A673 (cell line): ENCODE measurements around the gene SCUBE2. TPM values are rescaled to one million over a fixed set of nuclear protein-coding genes. Genes with fewer than 3 reads are reported as not detected.

ENCODE experiments used
- BruUV-seq: library from RNA; stranded (reverse); fragments of 400-500 nt; replicated peaks from 2 replicates; lab custom pipeline; 2021; lab: Mats Ljungman, UMichigan
- CTCF ChIA-PET: fragments of 300-600 bp; sonication (Branson Sonifier 250); formaldehyde crosslinking; loops from one replicate; lab custom pipeline; 2022; ENCODE audit warnings: antibody characterized with exemption; lab: Charles Lee
- POLR2A ChIA-PET: fragments of 300-600 bp; sonication (Branson Sonifier 250); formaldehyde crosslinking; loops from one replicate; lab custom pipeline; 2022; ENCODE audit warnings: antibody characterized with exemption; ENCODE audit not compliant: low non-redundant PET; lab: Charles Lee
- DNase-seq: peaks from one replicate; pipeline ENCODE4 v3.0.0-alpha.2; 2015; ENCODE audit warnings: low spot score
- H3K27ac ChIP-seq: fragments of 200-600 bp; sonication (generic); 2 replicates; pipeline ENCODE4 v1.5.1; 2016; ENCODE audit warnings: mixed run types, low read depth, mild to moderate bottlenecking, mixed read lengths, antibody characterized with exemption, low read length; ENCODE audit not compliant: poor library complexity, severe bottlenecking
- H3K27me3 ChIP-seq: fragments of 200-600 bp; sonication (generic); replicated peaks from 2 replicates; pipeline ENCODE4 v1.6.1; 2017; ENCODE audit warnings: mixed run types, low read depth, mild to moderate bottlenecking, mixed read lengths, antibody characterized with exemption, low read length; ENCODE audit not compliant: insufficient read depth, poor library complexity
- H3K36me3 ChIP-seq: fragments of 200-600 bp; sonication (generic); 2 replicates; pipeline ENCODE4 v1.6.1; 2016; ENCODE audit warnings: mixed run types, mild to moderate bottlenecking, mixed read lengths, antibody characterized with exemption, low read length; ENCODE audit not compliant: insufficient read depth, poor library complexity, severe bottlenecking
- H3K4me1 ChIP-seq: fragments of 200-600 bp; sonication (generic); 2 replicates; pipeline ENCODE4 v1.6.1; 2017; ENCODE audit warnings: mixed run types, mild to moderate bottlenecking, mixed read lengths, antibody characterized with exemption, low read length; ENCODE audit not compliant: insufficient read depth, poor library complexity, severe bottlenecking
- H3K4me3 ChIP-seq: fragments of 200-600 bp; sonication (generic); 2 replicates; pipeline ENCODE4 v1.5.1; 2016; ENCODE audit warnings: low read depth, mixed run types, mild to moderate bottlenecking, mixed read lengths, low read length; ENCODE audit not compliant: poor library complexity, severe bottlenecking
- H3K9me3 ChIP-seq: fragments of 200-600 bp; sonication (generic); 2 replicates; pipeline ENCODE4 v1.6.1; 2016; ENCODE audit warnings: mixed run types, low read depth, mild to moderate bottlenecking, mixed read lengths, antibody characterized with exemption, low read length; ENCODE audit not compliant: poor library complexity, severe bottlenecking
- EZH2 ChIP-seq: fragments of 200-600 bp; sonication (generic); IDR thresholded peaks from 2 replicates; pipeline ENCODE4 v1.6.1; 2017; ENCODE audit warnings: borderline replicate concordance, low read depth, mild to moderate bottlenecking, mixed read lengths, antibody characterized with exemption, low read length; ENCODE audit not compliant: poor library complexity, severe bottlenecking
- intact Hi-C: fragments of 100-400 bp; cut with micrococcal nuclease; formaldehyde crosslinking; loops from one replicate; pipeline ENCODE4 v1.10.0; 2022; ENCODE audit not compliant: unreplicated experiment
- total RNA-seq: library from RNA; stranded (reverse); gene quantifications from 2 replicates; pipeline ENCODE4 v1.2.3, GENCODE V29; 2021
- TF ChIP-seq, protein P1 (sequence below): fragments of 300-800, 200-600 bp; sonication (generic); conservative IDR thresholded peaks from 2 replicates; pipeline ENCODE4 v1.5.1; 2017; ENCODE audit warnings: low read depth, mild to moderate bottlenecking, antibody characterized with exemption, low read length, moderate library complexity, mixed read lengths

SCUBE2 gene
- total RNA-seq, 1 experiment from 2014 or later, result 1.4 TPM

DNA sequence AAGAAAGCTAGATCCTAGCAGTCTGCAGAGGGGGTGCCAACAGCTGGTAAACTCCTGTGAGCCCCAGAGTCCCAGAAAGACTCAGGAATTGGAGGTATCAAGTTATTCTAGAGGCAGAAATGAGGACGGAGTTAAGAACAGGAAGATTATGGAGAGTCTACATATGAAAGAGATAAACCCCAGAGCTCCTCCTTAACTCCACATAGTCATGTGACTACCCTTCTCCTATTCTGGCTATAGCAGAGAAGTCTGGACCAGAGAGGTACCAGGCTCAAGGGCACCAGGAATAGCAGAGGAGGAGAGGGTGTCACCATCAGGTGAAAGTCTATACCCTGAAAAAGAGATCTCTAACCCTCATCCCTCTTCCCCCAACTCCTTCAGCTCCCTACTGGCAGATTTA lies 29.6 kb downstream of the SCUBE2 start:
- no TSS peak for BruUV-seq
- Histone ChIP-seq H3K36me3 (no peaks in the 10 kb centered on the region), H3K4me3 (no peak overlapping the region), H3K27me3 (peaks cover 3% of the 10 kb centered on the region), H3K4me1 (no peaks in the 10 kb centered on the region), H3K9me3 (no peaks in the 10 kb centered on the region), H3K27ac (no peak overlapping the region)
- TF ChIP-seq, protein P1, sequence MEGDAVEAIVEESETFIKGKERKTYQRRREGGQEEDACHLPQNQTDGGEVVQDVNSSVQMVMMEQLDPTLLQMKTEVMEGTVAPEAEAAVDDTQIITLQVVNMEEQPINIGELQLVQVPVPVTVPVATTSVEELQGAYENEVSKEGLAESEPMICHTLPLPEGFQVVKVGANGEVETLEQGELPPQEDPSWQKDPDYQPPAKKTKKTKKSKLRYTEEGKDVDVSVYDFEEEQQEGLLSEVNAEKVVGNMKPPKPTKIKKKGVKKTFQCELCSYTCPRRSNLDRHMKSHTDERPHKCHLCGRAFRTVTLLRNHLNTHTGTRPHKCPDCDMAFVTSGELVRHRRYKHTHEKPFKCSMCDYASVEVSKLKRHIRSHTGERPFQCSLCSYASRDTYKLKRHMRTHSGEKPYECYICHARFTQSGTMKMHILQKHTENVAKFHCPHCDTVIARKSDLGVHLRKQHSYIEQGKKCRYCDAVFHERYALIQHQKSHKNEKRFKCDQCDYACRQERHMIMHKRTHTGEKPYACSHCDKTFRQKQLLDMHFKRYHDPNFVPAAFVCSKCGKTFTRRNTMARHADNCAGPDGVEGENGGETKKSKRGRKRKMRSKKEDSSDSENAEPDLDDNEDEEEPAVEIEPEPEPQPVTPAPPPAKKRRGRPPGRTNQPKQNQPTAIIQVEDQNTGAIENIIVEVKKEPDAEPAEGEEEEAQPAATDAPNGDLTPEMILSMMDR, result no peak
- no peak for TF ChIP-seq EZH2
- intact Hi-C loops, result no loop called here
- no peak for DNase-seq
- CTCF ChIA-PET, result no interaction called here
- POLR2A ChIA-PET, result no interaction called here

DNA sequence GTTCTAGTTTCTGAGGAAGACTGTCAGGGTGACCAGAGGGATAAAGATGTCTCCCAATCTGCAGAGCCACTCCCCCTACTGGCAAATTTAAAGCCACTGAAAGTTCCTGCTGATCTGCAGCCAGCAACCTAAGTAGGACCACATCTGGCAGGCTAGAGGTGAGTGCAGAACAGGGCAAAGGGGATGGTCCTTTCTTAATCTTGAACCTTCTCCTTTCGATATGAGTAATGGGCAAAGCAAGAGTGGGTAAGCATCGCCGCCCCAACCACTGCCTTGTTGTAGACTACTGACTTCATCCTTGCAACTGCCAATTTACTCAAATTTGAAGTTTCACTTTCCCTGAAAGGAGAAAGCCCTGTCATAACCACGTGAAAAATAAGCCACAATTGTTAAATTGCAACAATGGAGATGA lies 30.7 kb downstream of the SCUBE2 start:
- intact Hi-C loops, result no loop called here
- no peaks in the 10 kb centered on the region for H3K36me3 ChIP-seq
- H3K4me3 ChIP-seq, result no peak overlapping the region
- ChIA-PET CTCF (no interaction called here), POLR2A (no interaction called here)
- H3K9me3 ChIP-seq, result no peaks in the 10 kb centered on the region
- no peaks in the 10 kb centered on the region for H3K4me1 ChIP-seq
- peaks cover 3% of the 10 kb centered on the region for H3K27me3 ChIP-seq
- BruUV-seq, result no TSS peak
- no peak overlapping the region for H3K27ac ChIP-seq
- no peak for TF ChIP-seq EZH2
- TF ChIP-seq, protein P1, result peak; percentile 63
- DNase-seq, result peak; percentile 42

DNA sequence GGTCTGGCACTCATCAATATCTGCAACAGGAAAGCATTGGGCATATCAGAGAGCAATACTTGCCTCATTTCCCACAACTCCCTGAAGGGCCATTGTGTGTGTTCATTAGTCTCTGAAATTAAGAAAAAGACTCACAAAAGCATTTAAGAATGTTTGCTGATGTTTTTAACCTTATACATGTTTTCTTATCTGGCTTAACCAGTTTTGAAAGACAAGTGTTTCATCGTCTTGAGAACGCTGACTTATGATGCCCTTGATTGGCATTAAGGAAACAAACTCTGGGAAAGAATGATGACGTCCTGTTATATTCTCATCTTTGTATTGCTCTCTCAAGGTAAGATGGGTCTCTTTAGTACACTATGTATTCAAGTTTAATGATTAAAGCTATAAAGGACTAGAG lies 32.0 kb downstream of the SCUBE2 start:
- CTCF ChIA-PET, result no interaction called here
- intact Hi-C loops, result no loop called here

More for the DNA sequence above, 32.0 kb downstream of the SCUBE2 start:
- POLR2A ChIA-PET, result no interaction called here
- Histone ChIP-seq H3K4me3 (no peak overlapping the region), H3K27me3 (peaks cover 3% of the 10 kb centered on the region), H3K9me3 (no peaks in the 10 kb centered on the region), H3K27ac (no peak overlapping the region), H3K36me3 (no peaks in the 10 kb centered on the region), H3K4me1 (no peaks in the 10 kb centered on the region)
- no peak for DNase-seq
- TF ChIP-seq EZH2, result no peak
- TF ChIP-seq, protein P1, result no peak
- BruUV-seq, result no TSS peak
